ENCODE measurements around the gene GALNT11.
A peak's percentile ranks its signal among the peaks of the same experiment; 100 is the strongest.

Gene GALNT11

GRCh38 chr7:152149363-152149762 lies 123.9 kb downstream of the GALNT11 start:
- Histone ChIP-seq H3K79me2 (ENCODE audit: insufficient read depth, low read length) (no peaks in the 10 kb centered on the region), H3K4me3 (ENCODE audit: low read depth, low read length, poor library complexity, severe bottlenecking) (no peak overlapping the region), H3K9ac (ENCODE audit: low read length) (no peak overlapping the region), H2AFZ (ENCODE audit: low read length) (no peak overlapping the region), H3F3A (ENCODE audit: insufficient read depth, low read length) (no peaks in the 10 kb centered on the region), H3K27me3 (ENCODE audit: insufficient read depth, low read length) (no peaks in the 10 kb centered on the region), H3K36me3 (ENCODE audit: insufficient read depth, low read length) (peaks cover 98% of the 10 kb centered on the region), H3K9me3 (ENCODE audit: low read length) (no peaks in the 10 kb centered on the region), H3K4me1 (ENCODE audit: insufficient read depth, low read length, severe bottlenecking) (no peaks in the 10 kb centered on the region), H3K27ac (ENCODE audit: low read depth, low read length, poor library complexity, severe bottlenecking) (no peak overlapping the region), H4K20me1 (ENCODE audit: insufficient read depth, low read length) (no peaks in the 10 kb centered on the region), H3K9me2 (ENCODE audit: low read depth, low read length) (no peaks in the 10 kb centered on the region), H3K4me2 (ENCODE audit: low read length) (no peak overlapping the region)
- TF ChIP-seq EZH2 (IDR thresholded peaks at IDR 0.05; ENCODE audit: borderline replicate concordance, low read length) = no peak
- TF ChIP-seq CTCF (IDR thresholded peaks at IDR 0.05; ENCODE audit: low read length) = no peak

GRCh38 chr7:152152267-152152666 lies 126.8 kb downstream of the GALNT11 start:
- Histone ChIP-seq H3K79me2 (ENCODE audit: insufficient read depth, low read length) (no peaks in the 10 kb centered on the region), H4K20me1 (ENCODE audit: insufficient read depth, low read length) (no peaks in the 10 kb centered on the region), H3K9me3 (ENCODE audit: low read length) (no peaks in the 10 kb centered on the region), H3F3A (ENCODE audit: insufficient read depth, low read length) (no peaks in the 10 kb centered on the region), H3K4me1 (ENCODE audit: insufficient read depth, low read length, severe bottlenecking) (no peaks in the 10 kb centered on the region), H3K9ac (ENCODE audit: low read length) (no peak overlapping the region), H3K9me2 (ENCODE audit: low read depth, low read length) (no peaks in the 10 kb centered on the region), H3K4me2 (ENCODE audit: low read length) (no peak overlapping the region), H3K27ac (ENCODE audit: low read depth, low read length, poor library complexity, severe bottlenecking) (no peak overlapping the region), H3K36me3 (ENCODE audit: insufficient read depth, low read length) (peaks cover 96% of the 10 kb centered on the region), H2AFZ (ENCODE audit: low read length) (no peak overlapping the region), H3K27me3 (ENCODE audit: insufficient read depth, low read length) (no peaks in the 10 kb centered on the region), H3K4me3 (ENCODE audit: low read depth, low read length, poor library complexity, severe bottlenecking) (no peak overlapping the region)
- TF ChIP-seq EZH2 (IDR thresholded peaks at IDR 0.05; ENCODE audit: borderline replicate concordance, low read length) (no peak), CTCF (IDR thresholded peaks at IDR 0.05; ENCODE audit: low read length) (no peak)

- no peaks in the 10 kb centered on the region for H3K79me2 ChIP-seq (ENCODE audit: insufficient read depth, low read length)
- H4K20me1 ChIP-seq (ENCODE audit: insufficient read depth, low read length) = no peaks in the 10 kb centered on the region
- H3K27me3 ChIP-seq (ENCODE audit: insufficient read depth, low read length) = no peaks in the 10 kb centered on the region
- H3K9ac ChIP-seq (ENCODE audit: low read length) = peak overlapping the region; percentile 12; the same call in 1 of the 2 replicates
- H3F3A ChIP-seq (ENCODE audit: insufficient read depth, low read length) = peaks cover 4% of the 10 kb centered on the region; the same call in 1 of the 2 replicates
- no peaks in the 10 kb centered on the region for H3K9me3 ChIP-seq (ENCODE audit: low read length)
- peaks cover 83% of the 10 kb centered on the region for H3K36me3 ChIP-seq (ENCODE audit: insufficient read depth, low read length)
- peak overlapping the region; percentile 33 for H3K4me3 ChIP-seq (ENCODE audit: low read depth, low read length, poor library complexity, severe bottlenecking)
- H3K27ac ChIP-seq (ENCODE audit: low read depth, low read length, poor library complexity, severe bottlenecking) = peak overlapping the region; percentile 87
- H2AFZ ChIP-seq (ENCODE audit: low read length) = no peak overlapping the region
- H3K4me1 ChIP-seq (ENCODE audit: insufficient read depth, low read length, severe bottlenecking) = peaks cover 45% of the 10 kb centered on the region
- H3K4me2 ChIP-seq (ENCODE audit: low read length) = peak overlapping the region; percentile 54
- TF ChIP-seq EZH2 (IDR thresholded peaks at IDR 0.05; ENCODE audit: borderline replicate concordance, low read length) (no peak), CTCF (IDR thresholded peaks at IDR 0.05; ENCODE audit: low read length) (no peak)
- H3K9me2 ChIP-seq (ENCODE audit: low read depth, low read length) = no peaks in the 10 kb centered on the region
Observed at GRCh38 chr7:152158801-152159587, 133.5 kb downstream of the GALNT11 start.

Measured in OCI-LY1 (cell line).